Fibroblast of lung (primary cell): ENCODE measurements around the gene ZNF227.

Experiments used
- CTCF ChIP-seq, 2 donors: IDR thresholded peaks in 1 of 2; conservative IDR thresholded peaks in 1 of 2; 1 replicate in 1 of 2; 2 replicates in 1 of 2; pipeline ENCODE4 v1.5.1; 2011 to 2012; ENCODE audit warnings: low read length in 2 of 2, control low read depth in 1 of 2, inconsistent platforms in 1 of 2, low read depth in 1 of 2, mild to moderate bottlenecking in 1 of 2
- EZH2 ChIP-seq: IDR thresholded peaks from 2 replicates; pipeline ENCODE4 v1.5.1; 2012; ENCODE audit warnings: low read length, control low read depth, mild to moderate bottlenecking; ENCODE audit errors: missing control alignments

GRCh38 chr19:44176590-44176989, 35.7 kb upstream of the ZNF227 start:
- TF ChIP-seq CTCF (conservative IDR thresholded peaks at IDR 0.05 in 1 of 2, IDR thresholded peaks at IDR 0.05 in 1 of 2; ENCODE audit: low read depth in 1 of 2, low read length in 2 of 2) (no peak), EZH2 (no peak)
